ENCODE measurements around the gene C12orf42.

Gene C12orf42

DNA sequence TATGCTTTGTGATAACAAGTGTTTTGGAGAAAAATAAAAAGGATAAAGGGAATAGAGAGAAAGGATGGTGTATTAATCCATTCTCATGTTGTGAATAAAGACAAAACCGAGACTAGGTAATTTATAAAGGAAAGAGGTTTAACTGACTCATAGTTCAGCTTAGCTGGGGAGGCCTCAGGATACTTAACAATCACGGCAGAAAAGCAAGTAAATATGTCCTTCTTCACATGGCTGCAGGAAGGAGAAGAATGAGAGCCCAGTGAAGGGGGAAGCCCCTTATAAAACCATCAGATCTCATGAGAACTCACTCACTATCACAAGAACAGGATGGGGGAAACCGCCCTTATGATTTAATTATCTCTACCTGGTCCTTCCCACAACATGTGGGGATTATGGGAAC, 18.1 kb upstream of the C12orf42 start:
- H3K36me3 Mint-ChIP-seq = peaks cover 20 to 31% of the 10 kb centered on the region in 2 donors
- peaks cover 4 to 5% of the 10 kb centered on the region in 2 donors for H3K27me3 Mint-ChIP-seq
- no peak for ATAC-seq (replicated peaks)

GRCh38 chr12:103505371-103506236, 9.8 kb upstream of the C12orf42 start:
- Mint-ChIP-seq H3K36me3 (no peaks in the 10 kb centered on the region), H3K4me1 (peaks cover 27 to 48% of the 10 kb centered on the region in 2 donors), H3K27me3 (no peaks in the 10 kb centered on the region), H3K27ac (peak overlapping the region; percentile 94), H3K4me3 (peak overlapping the region in 1 of 2 donors; percentile 34), H3K9me3 (peaks cover 0 to 6% of the 10 kb centered on the region in 2 donors)
- peak; percentile 77 for DNase-seq
- ATAC-seq (replicated peaks) = peak; percentile 96

More for the DNA sequence above, 18.1 kb upstream of the C12orf42 start:
- Mint-ChIP-seq H3K9me3 (peaks cover 25 to 28% of the 10 kb centered on the region in 2 donors), H3K4me3 (no peak overlapping the region), H3K4me1 (peaks cover 7 to 18% of the 10 kb centered on the region in 2 donors), H3K27ac (no peak overlapping the region)
- no peak for DNase-seq

DNA sequence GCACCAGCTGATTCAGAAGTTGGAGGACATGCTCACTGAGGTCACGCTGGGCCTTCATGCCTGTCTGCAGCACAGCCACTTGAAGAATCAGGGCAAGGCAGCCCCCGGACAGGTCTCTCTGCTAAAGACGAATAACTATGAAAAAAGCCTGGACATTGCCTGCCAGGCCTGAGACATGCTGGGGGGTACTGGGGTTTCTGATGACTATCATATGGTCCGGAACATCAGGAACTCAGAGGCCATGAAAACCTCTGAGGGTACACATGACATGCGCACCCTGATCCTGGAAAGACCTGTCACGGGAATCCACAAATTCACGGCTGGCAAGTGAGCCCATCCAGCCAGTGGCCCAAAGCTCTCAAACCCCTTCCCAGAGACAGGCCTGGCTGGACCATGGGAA, 8.8 kb upstream of the C12orf42 start:
- peaks cover 0 to 4% of the 10 kb centered on the region in 2 donors for H3K9me3 Mint-ChIP-seq
- H3K4me1 Mint-ChIP-seq = peaks cover 29 to 57% of the 10 kb centered on the region in 2 donors
- no peaks in the 10 kb centered on the region for H3K27me3 Mint-ChIP-seq
- ATAC-seq (replicated peaks) = no peak
- peak overlapping the region in 1 of 2 donors; percentile 34 for H3K4me3 Mint-ChIP-seq
- peak overlapping the region; percentile 94 for H3K27ac Mint-ChIP-seq
- DNase-seq = no peak
- no peaks in the 10 kb centered on the region for H3K36me3 Mint-ChIP-seq

DNA sequence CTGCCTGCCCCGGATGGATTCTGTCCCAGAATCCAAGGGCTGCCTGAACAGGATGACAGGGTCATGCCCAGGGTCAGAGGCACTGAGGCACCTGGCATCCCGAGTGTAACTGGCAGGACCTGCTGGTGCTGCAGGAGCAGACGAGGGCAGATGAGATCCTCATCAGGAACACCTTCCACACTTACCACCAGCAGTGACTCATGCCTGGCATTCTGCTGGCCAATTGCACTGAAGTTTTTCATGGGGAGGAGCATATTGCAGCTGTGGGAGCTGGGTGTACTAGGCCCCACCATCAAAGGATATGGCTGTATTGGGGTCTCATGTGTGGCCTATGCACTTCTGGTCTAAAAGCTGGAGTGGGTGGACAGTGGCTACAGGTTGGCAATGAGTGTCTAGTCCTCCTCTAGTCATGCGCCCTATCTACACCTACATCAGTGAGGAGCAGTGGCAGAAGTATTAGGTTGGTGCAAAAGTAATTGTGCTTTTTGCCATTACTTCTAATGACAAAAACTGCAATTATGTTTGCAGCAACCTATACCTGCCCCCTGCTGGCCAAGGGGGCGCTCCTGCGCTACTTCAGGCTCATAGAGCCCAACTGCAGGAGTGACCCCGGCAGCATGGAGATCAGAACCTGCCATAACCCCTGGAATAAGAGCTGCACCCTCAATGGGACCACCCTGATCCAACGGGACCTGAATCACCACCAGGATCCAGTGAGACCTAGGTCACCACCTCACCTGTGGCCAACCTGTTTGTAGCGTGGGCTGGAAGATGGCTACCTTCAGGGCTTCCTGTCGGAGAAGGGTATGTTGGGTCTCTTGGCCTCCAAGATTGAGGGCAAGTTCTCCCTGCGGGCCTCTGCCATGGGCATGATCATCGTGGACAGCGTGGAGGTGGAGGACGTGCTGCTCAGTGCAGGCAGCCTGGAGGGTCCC, 8.0 kb upstream of the C12orf42 start:
- DNase-seq (peak; percentile 20), ATAC-seq (replicated peaks) (no peak)
- H3K27me3 Mint-ChIP-seq = no peaks in the 10 kb centered on the region
- H3K4me1 Mint-ChIP-seq = peaks cover 36 to 65% of the 10 kb centered on the region in 2 donors
- peaks cover 0 to 2% of the 10 kb centered on the region in 2 donors for H3K36me3 Mint-ChIP-seq
- peak overlapping the region; percentile 63 for H3K27ac Mint-ChIP-seq
- peaks cover 0 to 6% of the 10 kb centered on the region in 2 donors for H3K9me3 Mint-ChIP-seq
- no peak overlapping the region for H3K4me3 Mint-ChIP-seq

- no peak overlapping the region for H3K27ac Mint-ChIP-seq
- peaks cover 36 to 73% of the 10 kb centered on the region in 2 donors for H3K4me1 Mint-ChIP-seq
- H3K9me3 Mint-ChIP-seq = peaks cover 5 to 11% of the 10 kb centered on the region in 2 donors
- no peaks in the 10 kb centered on the region for H3K27me3 Mint-ChIP-seq
- no peak for ATAC-seq (replicated peaks)
- DNase-seq = no peak
- H3K4me3 Mint-ChIP-seq = no peak overlapping the region
- H3K36me3 Mint-ChIP-seq = peaks cover 0 to 4% of the 10 kb centered on the region in 2 donors
These were observed 5.7 kb upstream of the C12orf42 start for GRCh38 chr12:103501447-103501846.

DNA sequence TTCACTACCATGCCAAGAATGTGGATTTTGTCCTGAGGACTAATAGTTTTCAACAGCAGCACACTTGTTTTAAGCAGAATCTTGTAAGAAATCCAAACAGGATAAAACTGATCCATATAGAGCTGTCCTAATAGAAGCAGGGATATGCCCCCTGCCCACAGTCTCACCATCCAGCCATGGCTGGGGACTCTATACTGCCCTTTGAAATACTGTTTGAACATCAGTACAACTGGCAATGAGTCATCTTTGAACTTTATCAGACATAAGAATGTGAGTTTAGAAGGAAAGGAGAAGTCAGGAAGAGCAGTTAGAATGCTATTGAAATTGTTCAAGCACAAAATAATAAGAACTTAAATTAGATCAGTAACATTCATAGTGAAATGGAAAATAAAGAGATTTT, 3.8 kb upstream of the C12orf42 start:
- no peaks in the 10 kb centered on the region for H3K27me3 Mint-ChIP-seq
- peak overlapping the region in 1 of 2 donors; percentile 81 for H3K4me3 Mint-ChIP-seq
- peak; percentile 63 to 65 for ATAC-seq (replicated peaks)
- peaks cover 0 to 4% of the 10 kb centered on the region in 2 donors for H3K36me3 Mint-ChIP-seq
- peak overlapping the region; percentile 96 for H3K27ac Mint-ChIP-seq
- no peak for DNase-seq
- H3K4me1 Mint-ChIP-seq = peaks cover 37 to 68% of the 10 kb centered on the region in 2 donors
- peaks cover 5 to 11% of the 10 kb centered on the region in 2 donors for H3K9me3 Mint-ChIP-seq

- Mint-ChIP-seq H3K4me3 (peak overlapping the region; percentile 30 to 81), H3K27ac (peak overlapping the region; percentile 96), H3K36me3 (peaks cover 0 to 4% of the 10 kb centered on the region in 2 donors), H3K27me3 (no peaks in the 10 kb centered on the region), H3K4me1 (peaks cover 32 to 68% of the 10 kb centered on the region in 2 donors), H3K9me3 (peaks cover 5 to 11% of the 10 kb centered on the region in 2 donors)
- peak; percentile 56 to 58 for ATAC-seq (replicated peaks)
- DNase-seq = no peak
These were observed 3.2 kb upstream of the C12orf42 start for GRCh38 chr12:103498990-103499389.

GRCh38 chr12:103494734-103495468, 867 bp downstream of the C12orf42 start:
- Mint-ChIP-seq H3K27ac (peak overlapping the region; percentile 91), H3K4me1 (peaks cover 21 to 36% of the 10 kb centered on the region in 2 donors), H3K4me3 (peak overlapping the region; percentile 84 to 90), H3K36me3 (peaks cover 4% of the 10 kb centered on the region in 2 donors), H3K9me3 (peaks cover 5 to 7% of the 10 kb centered on the region in 2 donors), H3K27me3 (peaks cover 13 to 17% of the 10 kb centered on the region in 2 donors)
- ATAC-seq (replicated peaks) (no peak), DNase-seq (no peak)

- DNase-seq = no peak
- peak overlapping the region; percentile 40 for H3K27ac Mint-ChIP-seq
- peak overlapping the region; percentile 84 to 90 for H3K4me3 Mint-ChIP-seq
- peaks cover 5 to 6% of the 10 kb centered on the region in 2 donors for H3K9me3 Mint-ChIP-seq
- H3K4me1 Mint-ChIP-seq = peaks cover 15 to 29% of the 10 kb centered on the region in 2 donors
- H3K36me3 Mint-ChIP-seq = peaks cover 3 to 4% of the 10 kb centered on the region in 2 donors
- H3K27me3 Mint-ChIP-seq = peaks cover 13 to 17% of the 10 kb centered on the region in 2 donors
- no peak for ATAC-seq (replicated peaks)
These were observed 1.6 kb downstream of the C12orf42 start for GRCh38 chr12:103494051-103494733.

- Mint-ChIP-seq H3K27ac (no peak overlapping the region), H3K4me1 (peaks cover 11 to 26% of the 10 kb centered on the region in 2 donors)
These were observed 2.6 kb downstream of the C12orf42 start for GRCh38 chr12:103493199-103493598.

GRCh38 chr12:103482365-103482764, 13.4 kb downstream of the C12orf42 start:
- no peak for DNase-seq
- Mint-ChIP-seq H3K4me1 (peaks cover 1 to 12% of the 10 kb centered on the region in 2 donors), H3K27ac (no peak overlapping the region), H3K9me3 (peaks cover 14 to 15% of the 10 kb centered on the region in 2 donors), H3K4me3 (peak overlapping the region in 1 of 2 donors; percentile 5), H3K27me3 (peaks cover 0 to 6% of the 10 kb centered on the region in 2 donors), H3K36me3 (peaks cover 5% of the 10 kb centered on the region in 2 donors)
- no peak for ATAC-seq (replicated peaks)

More at GRCh38 chr12:103493199-103493598, 2.6 kb downstream of the C12orf42 start:
- ATAC-seq (replicated peaks) (no peak), DNase-seq (no peak)
- Mint-ChIP-seq H3K4me3 (no peak overlapping the region), H3K36me3 (peaks cover 7 to 10% of the 10 kb centered on the region in 2 donors), H3K27me3 (peaks cover 13 to 17% of the 10 kb centered on the region in 2 donors), H3K9me3 (peaks cover 6 to 8% of the 10 kb centered on the region in 2 donors)

DNA sequence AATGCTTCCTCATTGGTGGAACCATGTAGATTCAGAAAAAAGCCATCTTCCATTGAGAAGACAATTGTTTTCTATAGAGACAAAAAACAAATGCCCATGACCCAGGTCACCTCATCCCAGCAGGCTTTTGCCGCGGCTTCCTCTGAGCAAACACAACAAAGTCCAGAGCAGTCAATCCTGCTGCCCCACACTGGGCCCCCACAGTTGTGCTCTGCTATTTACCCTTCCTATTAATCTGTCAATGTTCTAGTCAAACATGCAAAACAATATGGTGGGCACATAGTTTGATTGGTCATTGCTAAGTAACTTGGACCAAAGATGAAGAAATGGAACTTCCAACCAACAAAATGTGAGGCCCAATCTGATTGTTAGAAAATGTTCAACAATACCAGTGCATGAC, 20.7 kb downstream of the C12orf42 start:
- no peaks in the 10 kb centered on the region for H3K27me3 Mint-ChIP-seq
- H3K27ac Mint-ChIP-seq = no peak overlapping the region
- H3K36me3 Mint-ChIP-seq = peaks cover 0 to 8% of the 10 kb centered on the region in 2 donors
- peaks cover 9 to 12% of the 10 kb centered on the region in 2 donors for H3K9me3 Mint-ChIP-seq
- peaks cover 2 to 9% of the 10 kb centered on the region in 2 donors for H3K4me1 Mint-ChIP-seq
- no peak overlapping the region for H3K4me3 Mint-ChIP-seq
- ATAC-seq (replicated peaks) (no peak), DNase-seq (no peak)

- H3K27me3 Mint-ChIP-seq = no peaks in the 10 kb centered on the region
- ATAC-seq (replicated peaks) (peak; percentile 61 to 64), DNase-seq (no peak)
These were observed 25.1 kb downstream of the C12orf42 start for GRCh38 chr12:103470664-103471063.

More at GRCh38 chr12:103470664-103471063, 25.1 kb downstream of the C12orf42 start:
- Mint-ChIP-seq H3K9me3 (peaks cover 4 to 5% of the 10 kb centered on the region in 2 donors), H3K27ac (no peak overlapping the region), H3K4me3 (no peak overlapping the region), H3K36me3 (peaks cover 2 to 3% of the 10 kb centered on the region in 2 donors), H3K4me1 (peaks cover 4 to 25% of the 10 kb centered on the region in 2 donors)
